ENCODE results near the gene KDM2B. TPM values are rescaled to one million over a fixed set of nuclear protein-coding genes. Genes with fewer than 3 reads are reported as not detected.

Gene KDM2B
- total and polyA plus RNA-seq, 2 experiments from 2014 or later: 13.6 to 22.7 TPM

DNA sequence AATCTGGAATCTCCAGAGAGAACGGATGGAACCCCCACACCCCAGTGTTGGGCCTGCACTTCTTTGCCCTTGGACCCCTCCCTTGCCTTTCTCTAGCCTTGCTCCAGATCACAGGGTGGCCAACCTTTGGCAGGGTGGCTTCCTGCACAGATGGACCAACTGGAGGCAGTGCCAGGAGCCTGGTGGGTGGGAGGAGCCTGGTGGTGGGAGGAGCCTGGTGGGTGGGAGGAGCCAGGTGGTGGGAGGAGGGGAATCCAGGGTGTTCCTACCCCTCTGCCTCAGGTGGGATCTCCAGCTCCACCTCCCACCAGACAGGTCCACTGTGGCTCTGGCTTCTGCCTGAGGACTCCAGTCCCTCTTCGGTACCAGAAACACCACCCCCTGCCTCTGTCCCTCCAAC, 30.5 kb upstream of the KDM2B start:
- Histone ChIP-seq H3K27me3 (no peaks in the 10 kb centered on the region), H4K20me1 (ENCODE audit: insufficient read depth, poor library complexity, severe bottlenecking) (no peaks in the 10 kb centered on the region), H3K9me2 (replicated peaks; ENCODE audit: insufficient read depth) (no peaks in the 10 kb centered on the region), H3K4me3 (no peak overlapping the region), H3K27ac (peak overlapping the region; percentile 49), H2AFZ (no peak overlapping the region), H3K36me3 (replicated peaks; ENCODE audit: insufficient read depth, low read depth) (no peaks in the 10 kb centered on the region), H3K79me2 (no peaks in the 10 kb centered on the region), H3K4me1 (ENCODE audit: insufficient read depth) (peaks cover 13% of the 10 kb centered on the region), H3K4me2 (no peak overlapping the region), H3K9me3 (ENCODE audit: low read depth) (no peaks in the 10 kb centered on the region)
- DNase-seq (ENCODE audit: low spot score): no peak
- WGBS (ENCODE audit: low lambda C conversion rate, missing lambda C conversion rate): 89% methylated on average over 2 of the region's 2 CpGs
- TF ChIP-seq EZH2phosphoT487 (IDR thresholded peaks at IDR 0.05; ENCODE audit: low read depth, severe bottlenecking, unreplicated experiment) (no peak), EZH2 (IDR thresholded peaks at IDR 0.05; ENCODE audit: borderline replicate concordance) (no peak)
- TF ChIP-seq, protein P1, sequence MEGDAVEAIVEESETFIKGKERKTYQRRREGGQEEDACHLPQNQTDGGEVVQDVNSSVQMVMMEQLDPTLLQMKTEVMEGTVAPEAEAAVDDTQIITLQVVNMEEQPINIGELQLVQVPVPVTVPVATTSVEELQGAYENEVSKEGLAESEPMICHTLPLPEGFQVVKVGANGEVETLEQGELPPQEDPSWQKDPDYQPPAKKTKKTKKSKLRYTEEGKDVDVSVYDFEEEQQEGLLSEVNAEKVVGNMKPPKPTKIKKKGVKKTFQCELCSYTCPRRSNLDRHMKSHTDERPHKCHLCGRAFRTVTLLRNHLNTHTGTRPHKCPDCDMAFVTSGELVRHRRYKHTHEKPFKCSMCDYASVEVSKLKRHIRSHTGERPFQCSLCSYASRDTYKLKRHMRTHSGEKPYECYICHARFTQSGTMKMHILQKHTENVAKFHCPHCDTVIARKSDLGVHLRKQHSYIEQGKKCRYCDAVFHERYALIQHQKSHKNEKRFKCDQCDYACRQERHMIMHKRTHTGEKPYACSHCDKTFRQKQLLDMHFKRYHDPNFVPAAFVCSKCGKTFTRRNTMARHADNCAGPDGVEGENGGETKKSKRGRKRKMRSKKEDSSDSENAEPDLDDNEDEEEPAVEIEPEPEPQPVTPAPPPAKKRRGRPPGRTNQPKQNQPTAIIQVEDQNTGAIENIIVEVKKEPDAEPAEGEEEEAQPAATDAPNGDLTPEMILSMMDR (IDR thresholded peaks at IDR 0.05; ENCODE audit: poor library complexity): no peak

DNA sequence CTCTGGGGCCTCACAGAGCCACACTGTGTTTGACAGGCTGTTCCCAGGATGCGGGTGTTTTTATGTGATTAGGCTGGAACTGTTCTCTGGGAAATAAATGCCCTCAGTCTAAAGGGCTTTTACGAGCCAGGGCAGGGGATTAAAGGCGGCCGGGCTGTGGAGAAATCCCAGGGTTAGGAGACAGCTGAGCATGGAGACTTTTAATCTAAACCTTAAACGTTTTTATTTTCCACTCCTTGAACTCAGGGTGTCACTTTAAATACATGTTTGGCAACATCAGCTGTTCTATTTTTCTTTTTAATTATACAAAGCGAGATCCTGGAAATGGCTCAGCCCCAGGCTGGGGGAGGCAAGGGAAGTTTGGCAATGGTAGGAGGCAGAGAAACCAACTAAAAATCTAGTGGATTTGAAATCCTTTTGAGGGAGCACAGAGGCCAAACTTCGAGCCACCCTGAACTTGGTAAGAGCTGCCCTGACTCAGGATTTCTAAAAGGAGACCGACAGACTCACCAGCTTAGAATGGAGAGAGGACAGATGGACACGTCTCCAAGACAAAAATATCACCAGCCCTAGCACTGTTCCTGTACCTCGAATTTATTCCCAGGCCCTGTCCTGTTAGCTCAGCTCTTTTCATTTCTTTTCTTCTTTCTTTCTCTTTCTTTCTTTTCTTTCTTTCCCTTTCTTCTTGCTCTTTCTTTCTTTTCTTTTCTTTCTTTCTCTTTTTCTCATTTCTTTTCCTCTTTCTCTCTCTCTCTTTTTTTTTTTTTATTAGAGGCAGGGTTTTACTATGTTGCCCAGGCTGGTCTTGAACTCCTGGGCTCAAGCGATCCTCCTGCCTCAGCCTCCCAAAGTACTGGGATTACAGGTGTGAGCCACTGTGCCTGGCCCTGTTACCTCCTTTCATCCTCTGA, 29.7 kb upstream of the KDM2B start:
- DNase-seq (ENCODE audit: low spot score): peak; percentile 53
- Histone ChIP-seq H3K4me3 (no peak overlapping the region), H3K27ac (peak overlapping the region; percentile 49), H3K9me2 (replicated peaks; ENCODE audit: insufficient read depth) (no peaks in the 10 kb centered on the region), H3K79me2 (no peaks in the 10 kb centered on the region), H3K36me3 (replicated peaks; ENCODE audit: insufficient read depth, low read depth) (no peaks in the 10 kb centered on the region), H3K27me3 (no peaks in the 10 kb centered on the region), H3K4me2 (peak overlapping the region; percentile 52), H4K20me1 (ENCODE audit: insufficient read depth, poor library complexity, severe bottlenecking) (no peaks in the 10 kb centered on the region), H2AFZ (peak overlapping the region; percentile 18), H3K4me1 (ENCODE audit: insufficient read depth) (peaks cover 13% of the 10 kb centered on the region), H3K9me3 (ENCODE audit: low read depth) (no peaks in the 10 kb centered on the region)
- TF ChIP-seq, protein P1 (IDR thresholded peaks at IDR 0.05; ENCODE audit: poor library complexity): no peak
- TF ChIP-seq EZH2phosphoT487 (IDR thresholded peaks at IDR 0.05; ENCODE audit: low read depth, severe bottlenecking, unreplicated experiment): no peak
- no peak for TF ChIP-seq EZH2 (IDR thresholded peaks at IDR 0.05; ENCODE audit: borderline replicate concordance)
- 37% methylated on average over 11 of the region's 11 CpGs for WGBS (ENCODE audit: low lambda C conversion rate, missing lambda C conversion rate)

DNA sequence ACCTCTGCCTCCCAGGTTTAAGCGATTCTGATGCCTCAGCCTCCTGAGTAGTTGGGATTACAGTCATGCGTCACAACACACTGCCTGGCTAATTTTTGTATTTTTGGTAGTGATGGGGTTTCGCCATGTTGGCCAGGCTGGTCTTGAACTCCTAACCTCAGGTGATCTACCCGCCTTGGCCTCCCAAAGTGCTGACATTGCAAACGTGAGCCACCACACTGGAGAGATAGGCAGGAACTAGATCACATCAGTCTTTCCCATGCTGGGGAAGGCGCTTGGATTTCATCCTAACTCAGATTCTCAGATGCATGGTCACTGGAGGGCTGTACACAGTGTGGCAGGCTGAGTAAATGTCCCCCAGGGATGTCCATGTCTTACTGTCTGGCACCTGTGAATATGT, 27.5 kb upstream of the KDM2B start:
- Histone ChIP-seq H3K9me2 (replicated peaks; ENCODE audit: insufficient read depth) (no peaks in the 10 kb centered on the region), H3K9me3 (ENCODE audit: low read depth) (no peaks in the 10 kb centered on the region), H2AFZ (no peak overlapping the region), H3K4me2 (no peak overlapping the region), H3K4me1 (ENCODE audit: insufficient read depth) (peaks cover 13% of the 10 kb centered on the region), H3K4me3 (no peak overlapping the region), H3K27me3 (no peaks in the 10 kb centered on the region), H3K79me2 (no peaks in the 10 kb centered on the region), H3K36me3 (replicated peaks; ENCODE audit: insufficient read depth, low read depth) (no peaks in the 10 kb centered on the region), H3K27ac (no peak overlapping the region), H4K20me1 (ENCODE audit: insufficient read depth, poor library complexity, severe bottlenecking) (no peaks in the 10 kb centered on the region)
- TF ChIP-seq, protein P1 (IDR thresholded peaks at IDR 0.05; ENCODE audit: poor library complexity): no peak
- TF ChIP-seq EZH2 (IDR thresholded peaks at IDR 0.05; ENCODE audit: borderline replicate concordance) (no peak), EZH2phosphoT487 (IDR thresholded peaks at IDR 0.05; ENCODE audit: low read depth, severe bottlenecking, unreplicated experiment) (no peak)
- DNase-seq (ENCODE audit: low spot score): no peak
- 97% methylated on average over 6 of the region's 6 CpGs for WGBS (ENCODE audit: low lambda C conversion rate, missing lambda C conversion rate)
